Progenitor cell of endocrine pancreas (in vitro differentiated cells): ENCODE data around the gene SSR1. TPM values are rescaled to one million over a fixed set of nuclear protein-coding genes. Genes with fewer than 3 reads are reported as not detected.
"Not testable (repeated sequence)": the region's sequence is repeated elsewhere in the genome, so short reads cannot be mapped to it uniquely, and the experiment has no call there.

Experiments
- DNase-seq: peaks from one replicate; pipeline ENCODE4 v3.0.0; 2021; ENCODE audit warnings: low spot score; ENCODE audit not compliant: unreplicated experiment
- H3K27ac Mint-ChIP-seq: 2 replicates; pipeline ENCODE4 v1.8.0; 2021; ENCODE audit warnings: mild to moderate bottlenecking, moderate library complexity, mixed read lengths
- H3K27me3 Mint-ChIP-seq: 2 replicates; pipeline ENCODE4 v1.8.0; 2021; ENCODE audit warnings: mixed read lengths
- H3K36me3 Mint-ChIP-seq: 2 replicates; pipeline ENCODE4 v1.8.0; 2022; ENCODE audit warnings: mixed read lengths; ENCODE audit not compliant: insufficient read depth
- H3K4me1 Mint-ChIP-seq: 2 replicates; pipeline ENCODE4 v1.8.0; 2021; ENCODE audit warnings: low read depth, mixed read lengths
- H3K4me3 Mint-ChIP-seq: 2 replicates; pipeline ENCODE4 v1.8.0; 2021; ENCODE audit warnings: low read depth, mild to moderate bottlenecking, moderate library complexity, mixed read lengths
- H3K9me3 Mint-ChIP-seq: 2 replicates; pipeline ENCODE4 v1.8.0; 2021; ENCODE audit warnings: low read depth, mixed read lengths
- total RNA-seq: library from RNA; stranded (reverse); gene quantifications from 2 replicates; pipeline ENCODE4 v1.2.1, GENCODE V29; 2021
- TF ChIP-seq, protein P1 (sequence below): fragments of 200-600 bp; sonication (generic); IDR thresholded peaks from one replicate; pipeline ENCODE4 v1.5.0; 2021; ENCODE audit warnings: antibody characterized with exemption, mild to moderate bottlenecking; ENCODE audit not compliant: unreplicated experiment

The SSR1 gene
- total RNA-seq, 1 donor from 2014 or later, result 113 TPM

DNA sequence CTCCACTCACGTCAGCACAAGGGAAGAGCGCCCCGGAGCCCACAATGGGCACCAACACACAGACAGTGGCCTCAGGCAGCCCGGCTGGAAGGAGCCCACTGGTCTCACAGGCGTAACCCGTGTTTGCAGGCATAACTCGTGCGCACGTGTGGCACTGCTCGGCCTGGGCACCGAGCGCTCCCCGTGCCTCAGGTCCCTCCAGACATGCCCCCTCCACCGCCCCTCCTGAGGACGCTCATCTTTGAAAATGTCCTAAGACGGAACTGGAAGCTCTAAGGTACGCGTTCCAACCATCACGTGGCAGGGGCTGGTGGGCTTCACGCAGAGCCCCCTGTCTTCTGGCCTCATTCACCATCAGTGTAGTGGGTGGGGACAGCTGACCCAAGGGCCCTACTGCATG, 44.6 kb downstream of the SSR1 start:
- H3K36me3 Mint-ChIP-seq, result no peaks in the 10 kb centered on the region
- no peak overlapping the region for H3K4me3 Mint-ChIP-seq
- no peaks in the 10 kb centered on the region for H3K9me3 Mint-ChIP-seq
- H3K27me3 Mint-ChIP-seq, result no peaks in the 10 kb centered on the region
- no peak for DNase-seq
- H3K27ac Mint-ChIP-seq, result peak overlapping the region; percentile 21
- H3K4me1 Mint-ChIP-seq, result peaks cover 3% of the 10 kb centered on the region
- TF ChIP-seq, protein P1, sequence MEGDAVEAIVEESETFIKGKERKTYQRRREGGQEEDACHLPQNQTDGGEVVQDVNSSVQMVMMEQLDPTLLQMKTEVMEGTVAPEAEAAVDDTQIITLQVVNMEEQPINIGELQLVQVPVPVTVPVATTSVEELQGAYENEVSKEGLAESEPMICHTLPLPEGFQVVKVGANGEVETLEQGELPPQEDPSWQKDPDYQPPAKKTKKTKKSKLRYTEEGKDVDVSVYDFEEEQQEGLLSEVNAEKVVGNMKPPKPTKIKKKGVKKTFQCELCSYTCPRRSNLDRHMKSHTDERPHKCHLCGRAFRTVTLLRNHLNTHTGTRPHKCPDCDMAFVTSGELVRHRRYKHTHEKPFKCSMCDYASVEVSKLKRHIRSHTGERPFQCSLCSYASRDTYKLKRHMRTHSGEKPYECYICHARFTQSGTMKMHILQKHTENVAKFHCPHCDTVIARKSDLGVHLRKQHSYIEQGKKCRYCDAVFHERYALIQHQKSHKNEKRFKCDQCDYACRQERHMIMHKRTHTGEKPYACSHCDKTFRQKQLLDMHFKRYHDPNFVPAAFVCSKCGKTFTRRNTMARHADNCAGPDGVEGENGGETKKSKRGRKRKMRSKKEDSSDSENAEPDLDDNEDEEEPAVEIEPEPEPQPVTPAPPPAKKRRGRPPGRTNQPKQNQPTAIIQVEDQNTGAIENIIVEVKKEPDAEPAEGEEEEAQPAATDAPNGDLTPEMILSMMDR, result no peak

DNA sequence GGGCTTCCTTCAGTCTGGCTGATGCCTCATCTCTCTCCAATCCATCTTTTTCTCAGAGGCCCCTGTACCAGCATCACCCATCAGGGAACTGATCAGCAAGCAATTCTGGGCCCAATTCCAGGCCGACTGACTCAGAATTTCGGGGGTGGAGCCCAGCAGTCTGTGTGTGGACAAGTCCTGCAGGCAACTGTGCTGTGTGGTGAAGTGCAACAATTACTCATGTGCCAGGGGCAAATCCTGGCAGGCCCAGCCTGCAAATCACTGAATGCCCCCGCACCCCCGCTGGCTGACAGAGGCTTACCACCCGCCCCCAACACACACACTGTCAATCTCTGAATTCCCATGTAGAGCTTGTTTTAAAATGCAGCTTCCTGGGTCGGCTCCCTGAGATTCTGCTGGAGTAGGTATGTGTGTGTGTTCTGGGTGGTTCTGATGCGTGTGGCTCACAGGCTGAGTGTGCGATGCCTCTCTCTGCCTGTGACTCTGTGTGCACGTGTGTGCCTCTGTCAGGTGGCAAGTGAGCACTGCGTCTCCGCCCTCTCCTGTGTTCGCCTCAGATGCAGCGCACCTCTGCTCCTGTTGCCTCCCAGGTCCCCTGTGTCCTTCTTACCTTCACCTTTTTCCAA, 45.4 kb downstream of the SSR1 start:
- TF ChIP-seq, protein P1, result no peak
- Mint-ChIP-seq H3K9me3 (no peaks in the 10 kb centered on the region), H3K27me3 (no peaks in the 10 kb centered on the region), H3K27ac (no peak overlapping the region), H3K4me1 (peaks cover 3% of the 10 kb centered on the region), H3K36me3 (no peaks in the 10 kb centered on the region), H3K4me3 (no peak overlapping the region)
- no peak for DNase-seq

DNA sequence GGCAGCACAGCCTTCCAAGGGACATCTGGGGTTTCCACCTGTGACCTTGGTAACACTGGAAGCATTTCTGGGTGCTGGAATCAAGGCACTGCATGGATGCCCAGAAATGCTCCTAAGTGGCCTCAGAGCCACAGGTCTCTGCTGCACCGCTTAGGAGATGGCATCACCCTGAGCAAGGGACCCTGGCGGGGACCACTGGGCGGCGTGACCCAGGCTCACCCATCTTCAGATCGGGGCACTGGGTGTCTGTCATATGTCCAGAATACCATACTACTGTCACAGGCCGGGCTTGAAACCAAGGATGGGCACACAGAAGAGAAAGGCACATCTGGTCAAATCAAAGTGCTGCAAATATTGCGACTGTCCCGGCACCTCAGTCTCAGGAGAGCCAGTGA, 45.9 kb downstream of the SSR1 start:
- Mint-ChIP-seq H3K36me3 (no peaks in the 10 kb centered on the region), H3K27me3 (no peaks in the 10 kb centered on the region), H3K4me1 (peaks cover 3% of the 10 kb centered on the region), H3K4me3 (no peak overlapping the region), H3K9me3 (no peaks in the 10 kb centered on the region), H3K27ac (no peak overlapping the region)
- DNase-seq, result no peak
- TF ChIP-seq, protein P1, result no peak

DNA sequence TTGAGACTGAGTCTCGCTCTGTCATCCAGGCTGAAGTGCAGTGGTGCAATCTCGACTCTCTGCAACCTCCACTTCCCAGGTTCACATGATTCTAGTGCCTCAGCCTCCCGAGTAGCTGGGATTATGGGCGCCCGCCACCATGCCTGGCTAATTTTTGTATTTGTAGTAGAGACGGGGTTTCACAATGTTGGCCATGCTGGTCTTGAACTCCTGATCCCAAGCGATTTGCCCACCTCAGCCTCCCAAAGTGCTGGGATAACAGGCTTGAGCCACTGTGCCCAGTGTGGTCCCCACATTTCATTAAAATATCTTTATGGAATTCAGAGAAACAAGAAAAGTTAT, 47.6 kb downstream of the SSR1 start:
- H3K27me3 Mint-ChIP-seq, DNase-seq, H3K27ac Mint-ChIP-seq, H3K4me3 Mint-ChIP-seq, H3K9me3 Mint-ChIP-seq, H3K36me3 Mint-ChIP-seq: not testable (repeated sequence)
- peaks cover 11% of the 10 kb centered on the region for H3K4me1 Mint-ChIP-seq

DNA sequence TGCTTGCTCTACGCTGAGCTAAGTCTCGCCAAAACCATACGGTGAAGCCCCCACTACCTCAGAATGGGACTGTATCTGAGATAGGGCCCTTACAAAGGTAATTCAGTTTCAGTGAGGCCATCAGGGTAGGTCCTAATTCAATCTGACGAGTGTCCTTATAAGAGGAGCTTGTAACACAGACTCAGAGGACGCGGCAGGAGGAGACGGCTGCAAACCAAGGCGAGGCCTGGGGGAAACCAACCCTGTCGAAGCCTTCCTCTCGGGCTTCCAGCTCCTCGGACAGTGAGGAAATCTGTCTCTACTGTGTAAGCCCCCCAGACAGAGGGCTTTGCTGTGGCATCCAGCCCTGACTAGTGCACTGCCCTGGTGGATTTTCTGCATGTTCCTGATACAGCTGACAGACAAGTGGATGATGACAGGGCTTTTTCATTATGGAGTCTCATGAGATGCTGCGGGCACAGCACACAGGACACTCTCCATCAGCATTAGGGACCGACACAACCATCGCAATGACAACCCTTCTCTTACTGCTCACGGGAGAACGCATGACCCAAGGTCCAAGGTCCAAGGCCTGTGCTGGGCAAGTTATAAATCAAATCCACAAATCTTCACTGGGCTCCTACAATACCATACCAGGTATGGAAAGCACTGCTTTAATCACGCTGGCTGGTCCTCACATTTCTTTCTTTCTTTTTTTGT, 48.2 kb downstream of the SSR1 start:
- Mint-ChIP-seq H3K27me3 (peaks cover under 1% of the 10 kb centered on the region), H3K9me3 (no peaks in the 10 kb centered on the region), H3K27ac (no peak overlapping the region), H3K36me3 (no peaks in the 10 kb centered on the region), H3K4me1 (peaks cover 12% of the 10 kb centered on the region), H3K4me3 (no peak overlapping the region)
- no peak for DNase-seq
- TF ChIP-seq, protein P1, result no peak

DNA sequence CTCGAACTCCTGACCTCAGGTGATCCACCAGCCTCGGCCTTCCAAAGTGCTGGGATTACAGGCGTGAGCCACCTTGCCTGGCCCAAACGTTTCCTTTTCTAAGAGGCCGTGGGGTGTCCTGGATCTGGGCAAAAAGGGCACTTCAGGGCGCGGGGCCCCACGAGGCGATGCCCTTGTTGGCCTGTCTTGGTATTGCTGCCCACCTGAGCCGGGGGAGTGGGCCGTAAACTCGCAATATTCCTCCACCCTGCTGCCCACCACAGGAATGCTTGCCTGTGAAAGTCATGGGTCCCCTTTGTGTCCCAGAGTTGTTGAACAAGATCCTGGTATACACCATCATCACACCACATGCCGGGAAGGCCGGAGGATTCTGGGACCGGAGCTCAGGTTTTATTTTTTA, 49.0 kb downstream of the SSR1 start:
- Mint-ChIP-seq H3K27me3 (peaks cover 8% of the 10 kb centered on the region), H3K4me1 (peaks cover 20% of the 10 kb centered on the region), H3K36me3 (no peaks in the 10 kb centered on the region), H3K4me3 (no peak overlapping the region), H3K9me3 (no peaks in the 10 kb centered on the region), H3K27ac (no peak overlapping the region)
- TF ChIP-seq, protein P1, result no peak
- no peak for DNase-seq

DNA sequence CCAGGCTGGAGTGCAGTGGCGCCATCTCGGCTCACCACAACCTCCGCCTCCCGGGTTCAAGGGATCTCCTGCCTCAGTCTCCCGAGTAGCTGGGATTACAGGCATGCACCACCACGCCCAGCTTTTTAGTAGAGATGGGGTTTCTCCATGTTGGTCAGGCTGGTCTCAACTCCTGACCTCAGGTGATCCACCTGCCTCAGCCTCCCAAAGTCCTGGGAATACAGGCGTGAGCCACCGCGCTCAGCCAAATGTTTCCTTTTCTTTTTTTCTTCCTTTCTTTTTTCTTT, 49.5 kb downstream of the SSR1 start:
- H3K4me3 Mint-ChIP-seq, DNase-seq, H3K9me3 Mint-ChIP-seq, H3K27me3 Mint-ChIP-seq, H3K36me3 Mint-ChIP-seq, H3K27ac Mint-ChIP-seq: not testable (repeated sequence)
- H3K4me1 Mint-ChIP-seq, result peaks cover 23% of the 10 kb centered on the region
